Testis (tissue), 2 donors: Measurements from ENCODE around the gene HOXD1.

Source experiments
- CTCF ChIP-seq, 3 experiments: fragments of 450-650 bp in 2 of 3; fragments of 200-600 bp in 1 of 3; sonication (generic) in 1 of 3; IDR thresholded peaks; one replicate each; pipeline ENCODE4 v1.5.1; 2016 to 2019; ENCODE audit warnings: antibody characterized with exemption in 3 of 3, mild to moderate bottlenecking in 2 of 3, moderate library complexity in 1 of 3
- POLR2A ChIP-seq: fragments of 450-650 bp; IDR thresholded peaks from one replicate; pipeline ENCODE4 v1.6.1; 2017; ENCODE audit warnings: antibody characterized with exemption, mild to moderate bottlenecking, moderate library complexity

GRCh38 chr2:176152350-176153181 lies 35.9 kb upstream of the HOXD1 start:
- TF ChIP-seq CTCF (IDR thresholded peaks at IDR 0.05) (no peak), POLR2A (no peak)
